ENCODE data around the gene LRRC4C. TPM values are rescaled to one million over a fixed set of nuclear protein-coding genes. Genes with fewer than 3 reads are reported as not detected.
"Not testable (repeated sequence)": the region's sequence is repeated elsewhere in the genome, so short reads cannot be mapped to it uniquely, and the experiment has no call there.

Gene LRRC4C
- total RNA-seq, 1 experiment from 2014 or later: 0.15 TPM

DNA sequence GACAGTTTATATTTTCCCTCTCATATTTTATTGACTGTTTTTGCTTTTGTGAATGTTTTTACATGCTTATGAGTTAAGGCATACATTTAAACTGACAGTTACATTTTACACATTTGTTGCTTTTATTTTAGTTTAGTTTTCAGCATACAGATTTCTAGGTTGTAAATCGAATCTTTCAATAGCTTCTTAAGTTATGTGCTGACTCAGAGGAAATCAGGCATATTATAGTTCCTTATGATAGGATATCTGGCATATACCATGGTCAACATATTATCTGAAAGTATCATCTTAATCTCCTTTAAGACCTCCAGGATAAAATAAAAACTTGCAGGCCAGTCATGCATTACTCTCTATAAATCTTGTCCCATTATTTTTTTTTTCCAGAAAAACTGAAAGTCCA is 916.6 kb downstream of the LRRC4C start:
- in situ Hi-C loops (cut with HindIII; ENCODE audit: low pct_unique_long_range_greater_than_20kb, low sequenced_read_pairs): no loop called here
- Histone ChIP-seq H3K27ac (ENCODE audit: low read length) (no peak overlapping the region), H3K36me3 (ENCODE audit: control insufficient read depth, insufficient read depth, low read length) (no peaks in the 10 kb centered on the region), H3K4me1 (ENCODE audit: control insufficient read depth, insufficient read depth, low read length) (no peaks in the 10 kb centered on the region), H3K9me3 (ENCODE audit: control insufficient read depth, insufficient read depth, low read depth, low read length) (no peaks in the 10 kb centered on the region), H3K4me3 (ENCODE audit: low read depth in 2 of 2, low read length in 2 of 2) (no peak overlapping the region), H3K27me3 (ENCODE audit: control insufficient read depth, insufficient read depth, low read length) (no peaks in the 10 kb centered on the region)
- intact Hi-C loops (cut with micrococcal nuclease; ENCODE audit: unreplicated experiment): no loop called here
- DNase-seq (ENCODE audit: low read depth, low spot score) (no peak), ATAC-seq (no peak)
- POLR2A ChIA-PET: no interaction called here
- CTCF ChIA-PET: no interaction called here
- no TSS peak for BruUV-seq (replicated peaks)
- TF ChIP-seq, protein P1, sequence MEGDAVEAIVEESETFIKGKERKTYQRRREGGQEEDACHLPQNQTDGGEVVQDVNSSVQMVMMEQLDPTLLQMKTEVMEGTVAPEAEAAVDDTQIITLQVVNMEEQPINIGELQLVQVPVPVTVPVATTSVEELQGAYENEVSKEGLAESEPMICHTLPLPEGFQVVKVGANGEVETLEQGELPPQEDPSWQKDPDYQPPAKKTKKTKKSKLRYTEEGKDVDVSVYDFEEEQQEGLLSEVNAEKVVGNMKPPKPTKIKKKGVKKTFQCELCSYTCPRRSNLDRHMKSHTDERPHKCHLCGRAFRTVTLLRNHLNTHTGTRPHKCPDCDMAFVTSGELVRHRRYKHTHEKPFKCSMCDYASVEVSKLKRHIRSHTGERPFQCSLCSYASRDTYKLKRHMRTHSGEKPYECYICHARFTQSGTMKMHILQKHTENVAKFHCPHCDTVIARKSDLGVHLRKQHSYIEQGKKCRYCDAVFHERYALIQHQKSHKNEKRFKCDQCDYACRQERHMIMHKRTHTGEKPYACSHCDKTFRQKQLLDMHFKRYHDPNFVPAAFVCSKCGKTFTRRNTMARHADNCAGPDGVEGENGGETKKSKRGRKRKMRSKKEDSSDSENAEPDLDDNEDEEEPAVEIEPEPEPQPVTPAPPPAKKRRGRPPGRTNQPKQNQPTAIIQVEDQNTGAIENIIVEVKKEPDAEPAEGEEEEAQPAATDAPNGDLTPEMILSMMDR (IDR thresholded peaks at IDR 0.05): no peak
- no peak for TF ChIP-seq SIN3A (IDR thresholded peaks at IDR 0.05; ENCODE audit: borderline replicate concordance, insufficient read depth, low read depth, low read length)
- TF ChIP-seq TCF7L2 (IDR thresholded peaks at IDR 0.05; ENCODE audit: low read depth, low read length): no peak
- TF ChIP-seq, protein P2, sequence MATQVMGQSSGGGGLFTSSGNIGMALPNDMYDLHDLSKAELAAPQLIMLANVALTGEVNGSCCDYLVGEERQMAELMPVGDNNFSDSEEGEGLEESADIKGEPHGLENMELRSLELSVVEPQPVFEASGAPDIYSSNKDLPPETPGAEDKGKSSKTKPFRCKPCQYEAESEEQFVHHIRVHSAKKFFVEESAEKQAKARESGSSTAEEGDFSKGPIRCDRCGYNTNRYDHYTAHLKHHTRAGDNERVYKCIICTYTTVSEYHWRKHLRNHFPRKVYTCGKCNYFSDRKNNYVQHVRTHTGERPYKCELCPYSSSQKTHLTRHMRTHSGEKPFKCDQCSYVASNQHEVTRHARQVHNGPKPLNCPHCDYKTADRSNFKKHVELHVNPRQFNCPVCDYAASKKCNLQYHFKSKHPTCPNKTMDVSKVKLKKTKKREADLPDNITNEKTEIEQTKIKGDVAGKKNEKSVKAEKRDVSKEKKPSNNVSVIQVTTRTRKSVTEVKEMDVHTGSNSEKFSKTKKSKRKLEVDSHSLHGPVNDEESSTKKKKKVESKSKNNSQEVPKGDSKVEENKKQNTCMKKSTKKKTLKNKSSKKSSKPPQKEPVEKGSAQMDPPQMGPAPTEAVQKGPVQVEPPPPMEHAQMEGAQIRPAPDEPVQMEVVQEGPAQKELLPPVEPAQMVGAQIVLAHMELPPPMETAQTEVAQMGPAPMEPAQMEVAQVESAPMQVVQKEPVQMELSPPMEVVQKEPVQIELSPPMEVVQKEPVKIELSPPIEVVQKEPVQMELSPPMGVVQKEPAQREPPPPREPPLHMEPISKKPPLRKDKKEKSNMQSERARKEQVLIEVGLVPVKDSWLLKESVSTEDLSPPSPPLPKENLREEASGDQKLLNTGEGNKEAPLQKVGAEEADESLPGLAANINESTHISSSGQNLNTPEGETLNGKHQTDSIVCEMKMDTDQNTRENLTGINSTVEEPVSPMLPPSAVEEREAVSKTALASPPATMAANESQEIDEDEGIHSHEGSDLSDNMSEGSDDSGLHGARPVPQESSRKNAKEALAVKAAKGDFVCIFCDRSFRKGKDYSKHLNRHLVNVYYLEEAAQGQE (IDR thresholded peaks at IDR 0.05; ENCODE audit: insufficient read depth in 1 of 2, low read depth in 2 of 2, low read length in 1 of 2): no peak
- no peak for TF ChIP-seq POLR2AphosphoS5 (IDR thresholded peaks at IDR 0.05; ENCODE audit: low read depth, low read length)

DNA sequence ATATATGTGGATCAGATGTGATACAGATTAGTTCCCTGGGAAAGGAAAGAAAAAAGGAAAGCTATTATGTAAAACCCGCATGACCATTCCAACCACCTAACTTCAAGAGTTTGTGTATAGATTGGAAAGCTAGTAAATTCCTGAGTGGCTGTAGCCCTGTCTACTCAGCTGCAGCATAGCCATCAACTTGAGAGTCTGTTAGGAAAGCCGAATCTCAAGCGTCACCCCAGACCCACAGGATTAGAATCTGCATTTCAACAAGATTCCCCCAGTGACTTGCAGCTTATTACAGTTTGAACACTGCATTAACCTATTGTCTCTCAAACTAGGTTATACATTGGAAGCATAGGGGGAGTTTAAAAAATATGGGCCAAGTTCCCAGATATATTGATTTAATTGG is 921.7 kb downstream of the LRRC4C start:
- Histone ChIP-seq H3K27me3 (ENCODE audit: control insufficient read depth, insufficient read depth, low read length) (no peaks in the 10 kb centered on the region), H3K4me1 (ENCODE audit: control insufficient read depth, insufficient read depth, low read length) (no peaks in the 10 kb centered on the region), H3K36me3 (ENCODE audit: control insufficient read depth, insufficient read depth, low read length) (no peaks in the 10 kb centered on the region), H3K4me3 (ENCODE audit: low read depth in 2 of 2, low read length in 2 of 2) (no peak overlapping the region), H3K27ac (ENCODE audit: low read length) (no peak overlapping the region), H3K9me3 (ENCODE audit: control insufficient read depth, insufficient read depth, low read depth, low read length) (no peaks in the 10 kb centered on the region)
- in situ Hi-C loops (cut with HindIII; ENCODE audit: low pct_unique_long_range_greater_than_20kb, low sequenced_read_pairs) (no loop called here), intact Hi-C loops (cut with micrococcal nuclease; ENCODE audit: unreplicated experiment) (no loop called here)
- POLR2A ChIA-PET: no interaction called here
- CTCF ChIA-PET: no interaction called here
- BruUV-seq (replicated peaks): no TSS peak
- TF ChIP-seq TCF7L2 (IDR thresholded peaks at IDR 0.05; ENCODE audit: low read depth, low read length) (no peak), POLR2AphosphoS5 (IDR thresholded peaks at IDR 0.05; ENCODE audit: low read depth, low read length) (no peak), SIN3A (IDR thresholded peaks at IDR 0.05; ENCODE audit: borderline replicate concordance, insufficient read depth, low read depth, low read length) (no peak)
- TF ChIP-seq, protein P1 (IDR thresholded peaks at IDR 0.05): no peak
- TF ChIP-seq, protein P2 (IDR thresholded peaks at IDR 0.05; ENCODE audit: insufficient read depth in 1 of 2, low read depth in 2 of 2, low read length in 1 of 2): no peak
- DNase-seq (ENCODE audit: low read depth, low spot score): no peak
- no peak for ATAC-seq

DNA sequence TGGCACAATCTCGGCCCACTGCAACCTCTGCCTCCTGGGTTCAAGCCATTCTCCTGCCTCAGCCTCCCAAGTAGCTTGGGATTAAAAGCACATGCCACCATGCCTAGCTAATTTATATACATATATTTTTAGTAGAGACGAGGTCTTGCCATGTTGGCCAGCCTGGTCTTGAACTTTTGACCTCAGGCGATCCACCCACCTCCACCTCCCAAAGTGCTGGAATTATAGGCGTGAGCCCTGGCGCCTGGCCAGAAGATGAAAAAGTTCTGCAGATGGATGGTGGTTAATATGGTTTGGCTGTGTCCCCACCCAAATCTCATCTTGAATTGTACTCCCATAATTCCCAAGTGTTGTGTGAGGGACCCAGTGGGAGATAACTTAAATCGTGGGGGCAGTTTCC is 937.4 kb downstream of the LRRC4C start:
- in situ Hi-C loops (cut with HindIII; ENCODE audit: low pct_unique_long_range_greater_than_20kb, low sequenced_read_pairs); H3K27ac ChIP-seq (ENCODE audit: low read length); BruUV-seq (replicated peaks); H3K9me3 ChIP-seq (ENCODE audit: control insufficient read depth, insufficient read depth, low read depth, low read length); H3K36me3 ChIP-seq (ENCODE audit: control insufficient read depth, insufficient read depth, low read length); ATAC-seq; CTCF ChIA-PET; H3K4me1 ChIP-seq (ENCODE audit: control insufficient read depth, insufficient read depth, low read length); H3K4me3 ChIP-seq (ENCODE audit: low read depth in 2 of 2, low read length in 2 of 2); POLR2A ChIA-PET; DNase-seq (ENCODE audit: low read depth, low spot score); H3K27me3 ChIP-seq (ENCODE audit: control insufficient read depth, insufficient read depth, low read length); intact Hi-C loops (cut with micrococcal nuclease; ENCODE audit: unreplicated experiment): not testable (repeated sequence)

All from Panc1 (cell line).